ENCODE measurements around the gene MRGPRF.
"Not testable (repeated sequence)": the region's sequence is repeated elsewhere in the genome, so short reads cannot be mapped to it uniquely, and the experiment has no call there.

Gene MRGPRF

DNA sequence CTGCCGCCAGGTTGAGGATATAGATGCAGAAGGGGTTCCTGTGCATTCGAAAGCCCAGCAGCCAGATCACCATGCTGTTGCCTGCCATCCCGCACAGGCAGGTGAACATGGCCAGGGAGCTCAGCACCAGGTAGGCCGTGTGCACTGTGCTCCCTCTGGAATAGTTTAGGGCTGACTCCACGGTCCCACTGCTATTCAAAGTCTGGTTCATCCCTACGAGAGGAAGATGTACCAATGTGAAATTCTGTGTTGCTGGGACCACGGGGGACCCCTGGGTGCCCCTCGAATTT is 32.3 kb downstream of the MRGPRF start, which contains the start of gene MRGPRD:
TSS of gene MRGPRD (minus strand) at position 211 of the 290 bp plus-strand sequence. CDS start at position 211, 0 bp downstream.
- no peak for DNase-seq

DNA sequence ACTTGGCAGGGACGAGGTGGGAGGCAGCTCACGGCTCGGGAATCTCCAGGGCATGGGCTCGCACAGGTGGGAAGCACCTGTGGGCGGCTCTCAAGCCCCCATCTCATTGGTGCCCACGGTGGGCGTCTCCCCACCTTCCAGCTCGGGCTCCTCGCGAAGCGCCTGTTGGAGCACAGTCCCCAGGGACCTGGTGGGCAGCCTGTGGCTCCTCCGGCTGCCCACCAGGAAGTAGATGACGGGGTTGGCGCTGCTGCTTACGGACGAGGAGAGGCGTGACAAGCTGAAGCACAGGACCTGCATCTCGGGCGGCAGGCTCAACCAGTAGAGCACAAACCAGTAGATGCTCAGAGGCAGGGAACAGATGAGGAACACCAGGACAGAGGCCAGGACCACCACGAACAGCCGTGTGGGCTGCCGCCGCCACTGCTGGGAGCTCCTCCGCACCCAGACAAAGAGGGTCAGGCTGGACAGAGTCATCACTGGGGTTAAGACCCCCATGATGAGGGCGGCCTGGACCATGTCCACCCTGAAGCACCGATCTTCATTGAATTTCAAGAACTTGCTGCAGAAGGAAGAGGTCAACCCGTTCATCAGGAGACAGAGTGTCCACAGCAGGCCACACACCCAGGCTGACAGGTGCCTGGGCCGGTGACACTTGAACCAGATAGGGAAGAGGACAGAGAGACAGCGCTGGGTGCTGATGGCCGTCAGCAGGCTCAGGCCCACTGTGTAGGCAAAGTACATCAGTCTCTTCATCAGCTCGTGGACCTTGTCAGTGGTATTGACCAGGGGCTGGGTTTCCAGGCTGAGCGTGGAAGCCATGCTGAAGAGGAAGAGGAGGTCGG is 32.9 kb downstream of the MRGPRF start:
- DNase-seq = no peak

DNA sequence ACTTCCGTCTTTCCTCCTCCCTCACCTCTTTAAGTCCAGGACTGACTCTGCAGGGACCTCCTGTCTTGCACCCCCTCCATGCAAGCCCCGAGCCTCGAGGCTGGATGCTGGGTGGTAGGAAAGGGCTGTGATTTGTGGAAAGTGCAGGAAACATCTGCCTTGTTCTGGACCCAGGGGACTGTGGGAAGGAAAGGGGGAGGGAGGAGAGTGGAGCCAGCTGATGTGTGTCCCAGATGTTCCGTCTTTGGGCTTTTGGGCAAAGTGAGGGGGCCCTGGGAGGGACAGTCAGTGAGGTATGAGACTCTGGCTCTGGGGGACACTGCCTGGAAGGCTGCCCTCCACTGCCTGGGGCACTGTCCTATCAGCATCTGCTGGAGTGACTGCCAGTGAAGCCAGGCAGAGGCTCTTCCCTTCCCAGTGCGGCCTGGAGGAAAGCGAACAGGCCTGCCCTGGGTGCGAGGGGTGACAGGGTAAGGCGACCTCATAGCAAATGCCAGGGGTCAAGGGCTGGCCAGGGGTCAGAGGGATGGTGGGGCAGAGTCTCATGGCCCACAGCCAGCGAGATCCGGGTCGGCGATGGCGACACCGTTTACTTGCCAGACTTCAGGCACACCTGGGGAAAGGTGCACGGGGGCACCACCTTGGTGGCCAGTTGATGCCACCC is 34.0 kb downstream of the MRGPRF start:
- DNase-seq = no peak

DNA sequence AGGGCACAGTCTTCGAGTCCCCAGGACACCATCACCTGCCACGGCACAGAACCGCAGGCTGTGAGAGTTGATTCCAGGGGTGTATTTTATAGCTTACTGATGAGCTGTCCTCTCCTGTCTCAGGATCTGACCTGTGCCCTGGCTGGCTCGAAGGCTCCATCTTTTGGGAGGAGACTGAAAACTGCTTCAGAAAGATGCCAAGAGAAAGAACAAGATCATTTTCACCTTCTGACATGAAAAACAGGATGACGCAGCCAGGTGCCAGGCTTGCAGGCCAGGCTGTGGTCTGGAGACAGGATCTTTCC is 34.5 kb downstream of the MRGPRF start:
- DNase-seq = no peak

- no peak for DNase-seq
Observed at GRCh38 chr11:68977781-68978625, 35.0 kb downstream of the MRGPRF start.

DNA sequence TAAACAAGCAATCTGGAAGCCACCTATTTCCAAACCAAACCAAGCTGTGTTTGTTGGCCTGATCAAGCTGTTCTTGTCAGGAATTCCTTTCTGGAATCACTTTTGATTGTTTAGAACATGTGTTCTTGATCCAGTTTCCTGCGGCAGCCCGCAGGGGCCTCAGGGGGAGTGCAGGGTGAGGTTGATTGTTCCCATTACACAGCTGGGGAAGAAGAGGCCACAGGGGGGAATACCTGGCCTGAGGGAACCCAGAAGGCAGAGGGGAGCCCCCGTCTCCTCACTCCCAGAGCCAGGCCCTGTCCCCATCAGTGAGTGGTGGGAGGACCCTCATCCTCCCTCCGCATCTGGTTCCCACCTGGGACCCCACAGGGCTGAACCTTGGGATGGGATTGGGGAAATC is 36.5 kb downstream of the MRGPRF start:
- no peak for DNase-seq

DNA sequence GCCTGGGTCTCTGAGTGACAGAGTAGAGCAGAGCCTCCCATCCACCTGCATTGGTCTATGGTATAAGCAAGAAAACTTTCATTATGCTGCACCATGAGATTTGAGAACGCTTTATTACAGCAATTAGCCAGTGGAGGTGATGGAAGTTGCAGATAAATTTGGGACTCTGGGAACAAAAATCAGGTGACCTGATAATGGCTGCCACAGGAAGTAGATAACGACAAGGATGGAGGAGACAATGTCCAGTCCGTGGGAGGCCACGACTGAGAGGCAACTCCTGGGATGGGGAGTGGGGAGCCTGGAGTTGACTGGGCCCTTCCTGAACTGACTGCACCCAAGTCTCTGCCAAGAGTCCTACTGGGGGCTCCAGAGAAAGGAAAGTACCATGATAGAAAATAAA is 37.0 kb downstream of the MRGPRF start:
- no peak for DNase-seq

GRCh38 chr11:68974421-68975194 is 38.4 kb downstream of the MRGPRF start:
- DNase-seq = no peak

GRCh38 chr11:68973706-68974105 is 39.3 kb downstream of the MRGPRF start:
- not testable (repeated sequence) for DNase-seq

- no peak for DNase-seq
Observed at GRCh38 chr11:68973219-68973618, 39.8 kb downstream of the MRGPRF start.

DNA sequence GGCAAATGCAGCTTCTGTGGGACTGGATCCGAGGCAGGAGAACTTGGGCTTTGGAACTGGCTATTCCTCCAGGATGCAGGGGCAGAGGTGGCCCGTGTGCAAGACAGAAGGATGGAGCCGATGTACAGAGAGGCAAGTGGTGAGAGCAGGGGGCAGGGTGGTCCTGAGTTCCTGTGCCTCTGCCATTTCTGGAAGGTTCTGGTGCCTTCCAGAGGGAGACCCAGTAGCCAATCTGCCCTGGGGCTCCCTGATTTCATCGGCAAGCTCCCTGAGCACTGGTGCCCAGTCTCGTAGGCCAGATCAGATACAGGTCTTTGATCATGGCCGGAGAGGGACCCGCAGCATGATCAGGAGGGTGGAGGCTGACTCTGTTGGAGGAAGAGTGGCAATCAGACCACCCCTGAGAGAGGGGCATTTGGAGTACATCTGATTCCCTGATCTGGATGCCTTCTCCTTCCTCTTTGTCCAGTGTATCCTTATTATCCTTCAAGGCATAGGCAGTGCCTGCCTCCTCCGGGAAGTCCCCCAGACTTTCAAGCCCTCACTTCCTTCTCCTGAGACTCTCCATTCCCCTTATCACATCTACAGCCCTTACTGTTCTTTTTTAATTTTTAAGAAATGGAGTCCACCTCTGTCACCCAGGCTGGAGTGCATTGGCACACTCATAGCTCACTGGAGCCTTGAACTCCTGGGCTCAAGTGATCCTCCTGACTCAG is 42.0 kb downstream of the MRGPRF start:
- DNase-seq = no peak

DNA sequence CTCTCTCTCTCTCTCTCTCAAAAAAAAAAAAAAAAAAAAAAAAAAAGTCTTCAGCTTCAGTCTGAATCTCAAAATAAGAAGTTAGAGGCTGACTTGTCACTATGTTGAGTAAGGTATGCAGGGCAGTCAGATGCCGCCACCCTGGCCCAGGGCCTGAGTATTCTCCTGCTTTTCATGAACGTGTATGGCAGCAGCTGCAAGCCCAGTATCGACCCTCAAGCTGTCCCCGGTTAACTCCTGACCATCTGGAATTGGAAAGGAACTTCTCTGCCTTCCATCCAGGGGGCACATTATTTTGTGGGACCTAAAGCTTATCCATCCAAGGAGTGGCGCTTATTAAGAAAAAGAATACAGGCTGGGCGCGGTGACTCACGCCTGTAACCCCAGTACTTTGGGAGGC is 43.7 kb downstream of the MRGPRF start:
- DNase-seq = no peak

GRCh38 chr11:68968306-68969250 is 44.5 kb downstream of the MRGPRF start:
- DNase-seq = no peak

GRCh38 chr11:68966894-68967780 is 45.9 kb downstream of the MRGPRF start:
- no peak for DNase-seq

DNA sequence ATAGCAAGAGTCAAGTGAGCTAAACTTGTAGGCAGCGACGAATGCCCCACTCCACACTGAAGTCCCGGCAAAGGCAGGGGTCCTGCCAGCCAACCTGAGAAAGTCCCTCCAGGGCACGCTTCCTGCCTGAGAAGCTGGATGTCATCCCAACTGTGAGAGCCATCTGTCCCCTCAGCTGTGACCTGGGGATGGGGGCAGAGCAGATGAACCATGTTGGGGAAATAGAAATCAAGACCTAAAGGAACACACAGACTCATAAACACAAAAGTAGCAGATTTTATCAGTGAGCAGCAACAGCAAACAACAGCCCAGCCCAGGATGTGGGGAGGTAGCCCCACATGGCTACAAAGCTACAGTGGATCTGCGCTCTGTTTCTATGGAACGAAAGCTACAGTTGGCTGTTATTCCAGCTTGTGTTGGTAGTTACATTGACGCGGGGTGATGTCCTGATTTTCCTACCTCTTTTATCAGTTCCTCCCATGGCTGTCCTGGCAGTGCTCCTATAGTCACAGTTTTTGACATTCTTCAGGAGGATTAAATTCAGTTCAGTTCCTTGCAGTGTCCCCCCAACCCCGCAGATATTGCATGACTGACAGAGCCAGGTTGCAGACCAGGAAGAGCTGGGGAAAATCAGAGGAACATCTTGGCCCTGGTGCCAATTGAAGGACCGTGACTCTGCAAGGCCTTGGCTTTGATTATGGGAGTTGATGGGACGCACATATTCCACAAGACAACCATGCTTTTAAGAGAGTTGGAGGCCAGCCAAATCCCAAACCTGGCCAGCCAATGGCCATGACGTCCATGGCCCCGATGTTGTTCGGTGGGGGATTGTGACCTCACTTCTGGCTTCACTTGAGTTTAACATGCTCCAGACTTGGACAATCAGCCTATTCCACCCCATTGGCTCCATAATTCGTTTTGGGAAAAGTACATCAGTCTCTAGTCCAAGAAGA is 46.9 kb downstream of the MRGPRF start:
- no peak for DNase-seq

GRCh38 chr11:68963779-68964178 is 49.3 kb downstream of the MRGPRF start:
- no peak for DNase-seq

- DNase-seq = no peak
Observed at GRCh38 chr11:68962527-68963250, 50.4 kb downstream of the MRGPRF start.

DNA sequence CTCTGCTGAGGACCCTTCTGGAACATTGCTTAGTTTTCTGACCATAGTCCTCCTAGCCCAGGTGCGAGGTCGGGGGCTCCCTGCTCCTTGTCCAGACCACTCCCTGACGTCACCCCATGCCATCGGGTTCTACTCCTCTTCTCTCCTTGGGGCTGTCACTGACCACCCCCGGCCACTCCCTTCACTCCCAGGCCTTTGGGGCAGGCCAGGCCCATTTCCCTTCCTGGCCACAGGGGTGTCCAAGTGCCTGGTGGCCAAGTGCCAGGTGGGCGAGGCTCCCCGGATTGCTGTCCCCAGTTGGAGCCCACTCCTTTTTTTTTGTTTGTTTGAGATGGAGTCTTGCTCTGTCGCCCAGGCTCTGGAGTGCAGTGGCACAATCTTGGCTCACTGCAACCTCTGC is 51.8 kb downstream of the MRGPRF start:
- no peak for DNase-seq

All from cortex of kidney (tissue), 1 donor.